HG02885 (cell line): Measurements from ENCODE around the gene SBF2.
"Not testable (repeated sequence)": the region's sequence is repeated elsewhere in the genome, so short reads cannot be mapped to it uniquely, and the experiment has no call there.

ENCODE experiments used
- ATAC-seq: cut with Tn5 transposase; IDR thresholded peaks from one replicate; pipeline ENCODE4 v1.9.1; 2021; ENCODE audit warnings: mild to moderate bottlenecking; ENCODE audit not compliant: unreplicated experiment, poor library complexity

The SBF2 gene

DNA sequence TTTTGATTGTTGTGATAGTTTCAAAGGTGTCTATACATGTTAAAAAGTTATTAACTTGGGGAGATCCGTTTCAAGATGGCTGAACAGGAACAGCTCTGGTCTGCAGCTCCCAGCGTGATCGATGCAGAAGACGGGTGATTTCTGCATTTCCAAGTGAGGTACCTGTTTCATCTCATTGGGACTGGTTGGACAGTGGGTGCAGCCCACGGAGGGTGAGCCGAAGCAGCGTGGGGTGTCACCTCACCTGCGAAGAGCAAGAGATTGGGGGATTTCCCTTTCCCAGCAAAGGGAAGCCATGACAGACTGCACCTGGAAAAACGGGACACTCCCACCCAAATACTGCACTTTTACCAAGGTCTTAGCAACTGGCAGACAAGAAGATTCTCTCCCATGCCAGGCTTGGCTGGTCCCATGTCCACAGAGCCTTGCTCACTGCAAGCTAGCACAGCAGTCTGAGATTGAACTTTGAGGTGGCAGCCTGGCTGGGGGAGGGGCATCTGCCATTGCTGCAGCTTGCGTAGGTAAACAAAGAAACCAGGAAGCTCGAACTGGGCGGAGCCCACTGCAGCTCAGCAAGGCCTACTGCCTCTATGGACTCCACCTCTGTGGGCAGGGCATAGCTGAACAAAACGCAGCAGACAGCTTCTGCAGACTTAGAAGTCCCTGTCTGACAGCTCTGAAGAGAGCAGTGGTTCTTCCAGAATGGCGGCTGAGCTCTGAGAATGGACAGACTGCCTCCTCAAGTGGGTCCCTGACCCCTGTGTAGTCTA lies 363.3 kb downstream of the SBF2 start:
- not testable (repeated sequence) for ATAC-seq

DNA sequence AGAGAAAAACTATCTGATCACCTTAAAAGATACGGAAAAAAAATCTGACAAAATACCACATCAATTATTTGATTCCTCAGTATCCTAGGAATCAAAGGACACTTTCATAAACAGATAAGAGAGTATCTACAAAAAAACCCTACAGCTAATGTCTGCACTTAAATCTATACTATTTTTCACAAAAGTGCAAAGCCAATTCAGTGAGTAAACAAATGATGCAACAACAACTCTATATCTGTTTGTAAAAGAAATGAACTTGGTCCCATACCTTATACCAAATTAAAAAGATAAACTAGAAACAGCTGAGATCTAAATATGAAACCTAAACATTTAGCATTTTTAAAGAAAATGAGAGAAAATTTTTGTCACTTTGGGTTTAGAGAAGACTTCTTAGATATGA lies 366.3 kb downstream of the SBF2 start:
- ATAC-seq: no peak

DNA sequence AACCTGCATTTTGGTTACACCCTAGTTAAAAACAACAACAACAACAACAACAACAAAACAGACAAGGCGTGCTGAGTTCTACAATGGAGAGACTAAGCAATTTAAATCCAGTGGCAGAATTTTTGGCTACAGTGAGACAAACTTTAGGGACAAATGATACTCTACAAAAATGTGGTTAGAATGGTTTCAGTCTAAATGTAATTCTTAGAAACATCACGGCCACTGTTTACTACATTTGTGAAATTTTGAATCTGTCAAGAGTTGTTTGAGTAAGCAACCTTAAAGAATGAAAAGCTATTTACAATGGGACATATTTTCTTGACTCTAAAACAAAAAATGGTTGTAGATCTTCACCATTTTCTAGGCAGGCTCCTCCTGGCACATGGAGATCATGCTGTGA lies 370.7 kb downstream of the SBF2 start:
- ATAC-seq: no peak

DNA sequence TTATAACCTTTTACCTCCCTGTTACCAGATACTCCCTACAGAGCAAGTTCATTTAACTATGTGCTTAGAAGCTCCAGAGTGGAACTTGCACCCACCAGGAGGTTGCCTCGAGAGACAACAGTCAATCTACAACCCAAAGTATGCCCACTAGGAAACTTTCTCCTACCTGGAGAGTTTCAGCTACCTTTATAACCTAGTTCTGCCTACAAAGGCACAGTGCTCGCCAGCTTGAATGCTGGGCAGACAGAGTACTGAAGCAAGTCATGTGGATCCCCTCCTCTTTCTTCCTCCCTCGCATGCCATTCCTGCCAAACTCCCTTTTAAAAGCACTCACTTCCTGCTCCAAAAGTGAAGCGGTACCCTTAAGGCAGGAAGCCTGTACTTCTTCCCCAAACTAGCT lies 371.2 kb downstream of the SBF2 start:
- no peak for ATAC-seq

DNA sequence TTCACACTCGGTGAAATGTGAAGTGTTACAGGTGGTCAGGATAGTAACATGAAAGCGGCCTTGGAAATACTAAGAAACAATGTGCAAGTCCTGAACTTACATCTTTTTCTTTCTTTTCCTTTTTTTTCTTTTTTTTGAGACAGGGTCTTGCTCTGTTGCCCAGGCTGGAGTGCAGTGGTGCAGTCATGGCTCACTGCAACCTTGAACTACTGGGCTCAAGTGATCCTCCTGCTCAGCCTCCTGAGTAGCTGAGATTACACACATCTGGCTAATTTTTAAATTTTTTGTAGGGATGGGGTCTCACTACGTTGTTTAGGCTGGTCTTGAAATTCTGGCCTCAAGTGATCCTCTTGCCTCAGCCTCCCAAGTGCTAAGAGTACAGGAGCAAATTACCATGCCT lies 377.5 kb downstream of the SBF2 start:
- no peak for ATAC-seq

DNA sequence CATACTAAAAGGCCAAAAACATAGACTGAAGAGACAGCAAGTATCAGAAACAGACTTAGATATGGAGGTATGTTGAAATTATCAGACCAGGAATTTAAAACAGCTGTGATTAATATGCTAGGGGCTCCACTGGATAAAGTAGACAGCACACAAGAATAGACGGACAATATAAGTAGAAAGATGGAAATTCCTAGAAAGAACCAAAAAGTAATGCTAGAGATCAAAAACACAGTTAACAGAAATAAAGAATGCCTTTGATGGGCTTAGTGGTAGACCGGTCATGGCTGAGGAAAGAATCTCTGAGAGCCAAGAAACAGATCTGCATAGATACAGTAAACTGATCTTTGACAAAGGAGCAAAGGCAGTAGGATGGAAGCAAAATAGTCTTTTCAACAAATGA lies 380.0 kb downstream of the SBF2 start:
- no peak for ATAC-seq

DNA sequence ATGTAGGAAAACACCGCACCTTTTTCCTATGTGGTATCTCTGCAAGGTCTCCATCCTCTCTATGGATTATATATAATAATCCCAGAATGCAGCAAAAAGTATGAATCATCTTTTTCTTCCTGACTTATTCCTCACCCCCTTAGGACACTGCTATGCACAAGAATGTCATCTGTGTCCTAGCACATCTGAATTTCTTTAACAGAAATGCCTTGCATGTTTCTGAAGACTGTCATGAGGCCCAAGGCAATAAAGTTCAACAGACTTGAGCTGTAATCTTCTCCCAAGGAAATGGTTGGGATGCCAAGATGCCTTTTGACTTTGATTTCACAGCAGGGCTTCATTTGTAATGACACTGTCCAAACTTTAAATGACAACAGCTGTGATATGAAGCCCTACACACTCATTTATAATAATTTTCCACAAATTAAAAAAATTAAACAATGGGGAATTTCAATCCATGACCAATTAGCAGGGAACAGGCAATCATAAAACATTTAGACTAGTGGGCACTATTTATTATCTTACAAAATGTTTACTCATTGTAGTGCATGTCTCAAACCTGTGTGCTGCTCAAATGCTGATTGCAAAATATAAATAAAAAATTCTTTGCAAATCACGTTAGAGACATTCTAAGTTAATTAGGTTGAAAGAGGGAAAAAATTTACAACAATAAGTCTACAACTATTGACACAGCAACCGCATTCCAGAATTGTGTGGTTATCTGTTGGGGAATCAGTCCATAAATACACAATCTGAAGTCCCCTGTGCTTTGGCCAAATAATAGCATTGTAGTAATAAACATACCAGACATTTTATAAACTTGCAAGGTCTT lies 387.8 kb downstream of the SBF2 start:
- no peak for ATAC-seq

DNA sequence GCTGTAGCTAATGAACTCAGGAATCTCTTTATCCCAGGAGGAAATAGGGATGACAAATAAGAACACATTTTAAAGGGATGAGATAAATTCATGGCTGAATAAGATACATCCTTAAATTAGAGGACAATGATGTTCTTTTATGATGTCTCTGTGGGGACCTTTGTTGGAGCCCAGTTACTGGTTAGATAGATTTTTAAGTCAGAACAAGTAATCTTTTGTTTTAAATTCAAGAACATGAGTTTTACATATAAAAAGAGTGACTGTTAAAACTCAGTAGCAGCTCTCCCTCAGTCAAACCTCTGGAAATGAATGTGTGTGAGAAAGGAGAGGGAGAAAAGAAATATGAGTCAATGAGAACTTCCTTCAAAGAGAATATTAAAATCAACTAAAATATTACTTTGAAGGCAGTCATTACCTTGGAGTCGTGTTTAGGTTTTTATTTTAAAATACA lies 388.5 kb downstream of the SBF2 start:
- no peak for ATAC-seq

DNA sequence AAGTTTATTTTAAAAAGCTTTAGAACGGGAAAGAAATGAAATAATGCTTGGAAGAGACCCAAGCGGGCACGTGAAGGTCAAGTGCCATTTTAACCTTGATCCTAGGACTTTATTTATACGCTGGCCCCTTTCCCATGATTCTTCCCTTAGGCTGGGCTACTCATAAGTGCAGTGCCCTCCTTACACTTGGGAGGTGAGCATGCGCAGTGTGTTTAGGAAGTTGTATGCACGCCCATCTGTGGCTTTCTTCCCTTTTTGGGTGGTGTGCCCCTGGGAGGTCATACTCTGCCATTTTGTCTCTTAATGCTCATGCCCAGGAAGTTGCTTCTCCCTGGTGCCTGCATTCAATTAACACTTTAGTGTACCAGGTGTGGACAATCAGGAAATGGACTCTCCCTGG lies 390.4 kb downstream of the SBF2 start:
- no peak for ATAC-seq

DNA sequence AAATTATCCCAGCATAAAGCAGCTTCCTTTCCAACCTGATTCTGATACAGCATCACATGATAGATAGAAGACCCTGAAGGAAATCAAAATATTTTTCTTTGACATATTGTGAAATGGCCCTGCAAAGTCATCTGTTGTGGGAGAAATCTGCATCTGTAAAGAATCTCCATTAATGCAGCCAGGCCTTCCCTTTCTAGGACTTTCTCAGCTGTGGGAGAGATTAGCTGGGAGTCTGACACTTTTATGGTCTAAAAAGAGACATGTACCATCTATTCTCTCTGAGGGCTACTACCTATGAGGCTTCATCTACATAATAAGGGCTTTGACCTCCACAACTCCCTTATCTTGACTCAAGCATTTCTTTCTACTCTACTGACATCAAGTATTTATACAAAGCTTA lies 392.1 kb downstream of the SBF2 start:
- no peak for ATAC-seq

DNA sequence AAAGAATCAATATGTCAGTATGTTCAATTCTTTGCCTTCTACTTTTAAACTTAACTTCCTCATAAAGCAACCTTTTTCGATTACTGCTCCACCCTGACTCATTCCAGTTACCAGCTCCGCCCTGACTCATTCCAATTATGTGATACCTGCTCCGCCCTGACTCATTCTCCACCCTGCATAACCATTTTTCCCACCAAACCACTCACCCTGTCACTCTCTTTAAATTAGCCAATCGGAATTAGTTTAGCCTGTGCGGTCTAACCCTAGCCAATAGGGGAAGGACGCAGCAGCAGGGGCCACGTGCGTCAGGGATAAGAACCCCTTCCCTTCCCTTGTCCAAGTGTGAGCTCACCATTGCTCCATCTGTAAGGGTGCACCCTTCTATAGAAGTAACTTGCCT lies 393.8 kb downstream of the SBF2 start:
- not testable (repeated sequence) for ATAC-seq

DNA sequence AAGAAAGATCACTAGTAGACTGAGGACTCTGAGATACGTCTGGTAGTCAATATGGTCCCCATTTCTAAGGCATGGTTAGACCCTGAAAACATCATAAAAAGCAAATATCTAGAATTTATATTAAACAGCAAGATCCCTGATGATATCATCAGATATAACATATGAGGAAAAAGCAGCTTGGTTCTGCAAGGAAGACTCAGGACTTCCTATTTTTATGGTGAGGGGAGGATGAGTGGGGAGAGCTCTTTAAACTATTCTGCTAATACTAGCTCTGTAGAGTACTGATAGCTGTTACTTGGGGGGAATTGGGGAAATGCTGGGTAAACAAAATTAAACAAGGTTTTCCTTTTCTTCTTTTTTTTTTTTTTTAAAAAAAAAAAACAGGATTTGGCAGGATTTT lies 394.3 kb downstream of the SBF2 start:
- ATAC-seq: no peak

DNA sequence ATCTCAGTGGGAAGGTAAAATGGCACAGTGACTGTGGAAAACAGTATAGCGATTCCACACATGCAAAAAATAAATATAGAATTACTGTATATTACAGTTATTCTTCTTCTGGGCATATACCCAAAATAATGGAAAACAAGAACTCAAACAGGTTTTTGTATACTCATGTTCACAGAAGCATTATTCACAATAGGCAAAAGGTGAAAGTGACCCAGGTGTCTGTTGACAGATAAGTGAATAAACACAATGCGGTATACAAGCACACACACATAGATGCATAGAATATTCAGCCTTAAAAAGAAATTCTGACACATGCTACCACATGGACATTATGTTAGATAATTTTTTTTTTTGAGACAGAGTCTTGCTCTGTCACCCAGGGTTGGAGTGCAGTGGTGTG lies 397.1 kb downstream of the SBF2 start:
- no peak for ATAC-seq

DNA sequence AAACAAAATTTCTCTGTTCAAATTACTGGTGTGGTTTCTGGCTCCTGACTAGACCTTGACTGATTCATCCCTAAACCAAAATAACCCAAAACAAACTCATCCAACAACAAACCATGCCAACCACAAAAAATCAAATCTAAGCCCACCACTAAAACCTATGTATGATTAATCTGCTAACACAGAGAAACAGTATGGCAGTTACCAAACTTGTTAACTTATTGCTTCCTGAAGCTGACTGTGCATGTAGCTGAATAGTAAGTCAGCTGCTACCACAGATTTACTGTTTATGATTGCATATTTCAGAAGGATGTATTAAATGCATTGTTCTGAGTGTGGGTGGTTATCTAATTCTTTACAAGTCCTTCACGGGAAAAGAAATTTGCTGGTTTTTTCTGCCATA lies 399.0 kb downstream of the SBF2 start:
- ATAC-seq: no peak

DNA sequence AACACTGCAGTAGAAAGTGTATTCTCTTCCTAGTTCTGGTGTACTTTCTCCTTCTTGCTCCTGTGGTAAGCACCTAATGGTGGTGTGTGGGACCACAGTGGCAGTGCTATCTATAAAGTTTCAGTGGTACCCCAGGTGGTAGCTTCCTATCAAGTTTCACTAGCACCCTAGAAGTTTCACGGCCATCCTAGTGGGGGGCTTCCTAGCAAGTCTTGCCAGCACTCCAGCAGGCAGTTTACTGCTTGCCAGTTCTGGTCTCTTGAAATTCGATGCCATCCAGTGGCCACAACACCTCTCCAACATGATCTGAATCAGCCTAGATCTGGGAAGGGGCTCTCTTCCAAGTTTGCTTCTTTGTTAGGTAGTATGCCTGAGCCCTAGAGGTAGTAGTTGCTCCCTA lies 400.5 kb downstream of the SBF2 start:
- ATAC-seq: no peak

DNA sequence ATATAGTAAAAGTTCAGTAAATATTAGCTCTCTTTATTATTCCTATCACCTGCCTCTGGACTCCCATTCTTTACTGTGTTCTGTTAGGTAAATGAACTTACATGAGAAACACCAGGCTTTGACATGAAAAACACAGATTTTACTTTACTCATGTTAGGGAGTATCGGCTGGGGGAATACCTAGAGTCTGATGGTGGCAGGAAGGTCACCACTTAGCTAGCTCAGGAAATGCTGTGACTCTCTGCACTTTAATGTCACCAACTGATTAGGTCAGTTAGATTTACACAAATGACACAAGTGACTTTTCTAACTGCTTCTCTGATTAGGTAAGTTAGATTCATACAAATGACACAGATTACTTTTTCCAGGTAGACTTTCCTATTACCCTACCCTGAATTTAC lies 405.1 kb downstream of the SBF2 start:
- no peak for ATAC-seq

DNA sequence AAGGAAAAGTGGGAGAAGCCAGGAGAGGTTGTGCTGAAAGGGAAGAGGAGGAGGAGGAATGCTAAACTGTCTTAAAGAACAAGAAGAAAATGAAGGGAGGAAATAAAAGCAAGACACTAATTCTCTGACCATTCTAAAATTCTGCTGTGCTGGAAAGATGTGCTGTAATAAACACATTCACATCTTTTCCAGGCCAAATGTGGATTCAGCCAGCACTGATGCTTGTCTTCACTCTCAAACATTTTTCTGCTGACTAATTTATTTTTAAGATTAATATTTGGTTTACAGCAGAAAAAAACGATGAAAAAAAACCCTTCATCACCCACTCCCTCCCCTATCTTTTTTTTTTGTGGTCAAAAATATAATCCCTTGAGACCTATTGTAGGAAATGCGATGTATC lies 406.5 kb downstream of the SBF2 start:
- ATAC-seq: no peak

DNA sequence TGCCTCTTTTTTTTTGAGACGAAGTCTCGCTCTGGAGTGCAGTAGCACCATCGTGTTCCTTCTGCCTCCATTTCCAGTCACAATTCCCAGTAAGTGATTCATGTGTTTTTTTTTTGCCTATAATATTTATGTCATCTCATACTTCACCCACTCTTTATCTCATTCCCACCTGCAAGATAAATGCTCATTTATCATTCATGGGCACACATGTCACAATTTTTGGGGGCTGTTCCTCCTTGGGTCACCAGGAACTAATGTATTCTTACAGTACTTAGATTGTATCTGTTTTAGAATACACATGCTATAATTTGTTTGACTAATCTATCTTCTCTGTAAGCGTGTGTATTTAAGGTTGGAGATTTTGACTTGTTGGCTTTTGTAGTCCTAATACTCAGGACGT lies 407.4 kb downstream of the SBF2 start:
- no peak for ATAC-seq

DNA sequence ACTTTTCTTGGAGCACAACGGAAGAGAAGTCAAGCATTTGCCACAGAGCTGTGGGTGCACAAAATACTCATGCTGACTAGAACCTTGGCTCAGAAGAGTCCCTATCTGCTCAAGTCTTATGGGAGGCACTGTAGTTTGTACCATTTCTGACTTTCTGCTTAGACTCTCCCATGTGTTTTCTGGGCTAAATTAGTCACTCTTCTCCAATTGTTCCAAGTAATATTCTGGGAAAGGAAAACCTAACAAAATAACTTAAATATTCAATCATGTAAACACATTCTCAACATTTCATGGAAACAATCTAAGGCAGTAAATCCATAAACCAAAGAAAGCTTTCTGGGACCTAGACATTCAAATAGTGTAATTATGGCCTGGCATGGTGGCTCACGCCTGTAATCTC lies 409.4 kb downstream of the SBF2 start:
- ATAC-seq: no peak

DNA sequence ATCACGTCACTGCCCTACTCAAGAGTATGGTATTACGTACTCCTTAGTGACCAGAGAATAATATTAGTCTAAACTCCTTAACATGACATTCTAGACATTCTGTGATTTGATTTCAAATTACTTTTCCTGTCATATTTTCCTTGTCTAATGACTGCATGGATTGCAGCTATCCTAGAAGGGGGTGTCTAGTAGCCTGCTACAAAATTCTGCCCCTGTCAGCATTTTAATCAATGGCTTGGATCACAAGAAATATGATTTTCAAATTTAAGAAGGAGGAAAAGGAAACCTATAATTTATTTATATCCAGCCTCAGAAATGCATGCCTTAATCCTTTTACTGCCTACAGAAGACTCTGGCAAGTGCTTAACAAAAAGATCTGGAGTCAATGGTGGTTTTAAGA lies 413.4 kb downstream of the SBF2 start:
- no peak for ATAC-seq

DNA sequence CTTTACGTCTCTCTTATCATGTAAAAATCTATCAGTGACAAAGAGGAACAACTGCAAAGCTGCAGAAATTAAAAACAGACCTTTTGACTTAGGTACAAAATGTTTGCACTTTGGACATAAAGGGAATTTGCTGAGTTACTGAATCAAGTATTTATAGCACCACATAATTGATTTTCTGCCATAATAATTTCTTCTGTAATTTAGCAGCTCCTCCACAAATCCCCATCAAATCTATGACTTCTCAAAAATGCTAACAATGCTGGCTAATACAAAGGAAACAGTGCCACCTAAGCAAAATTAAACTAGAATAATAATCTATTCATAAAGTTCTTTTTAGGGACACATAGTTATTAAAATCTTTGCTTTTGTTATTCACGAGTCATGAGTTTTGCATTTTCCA lies 415.1 kb downstream of the SBF2 start:
- ATAC-seq: no peak

DNA sequence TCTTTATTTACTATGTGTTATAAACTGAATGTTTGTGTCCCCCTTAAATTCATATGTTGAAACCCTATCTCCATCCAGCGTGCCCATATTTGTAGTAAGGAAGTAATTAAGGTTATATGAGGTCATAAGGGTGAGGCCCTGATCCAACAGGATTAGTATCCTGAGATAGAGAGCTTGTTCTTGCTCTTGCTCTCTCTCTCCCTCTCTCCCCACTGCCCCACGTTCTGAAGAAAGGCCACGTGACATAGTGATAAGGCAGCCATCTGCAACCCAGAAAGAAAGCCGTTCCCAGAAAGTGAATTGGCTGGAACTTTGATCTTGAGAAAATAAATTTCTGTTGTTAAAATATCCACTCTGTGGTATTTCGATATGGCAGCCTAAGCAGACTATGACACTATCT lies 417.7 kb downstream of the SBF2 start:
- no peak for ATAC-seq
